AG09319 (cell line): ENCODE measurements around the gene NOL8.

Source experiments
- DNase-seq: peaks from one replicate; pipeline ENCODE4 v3.0.0-alpha.2; 2010; ENCODE audit warnings: low read depth; ENCODE audit errors: extremely low read depth
- CTCF ChIP-seq: IDR thresholded peaks from 2 replicates; pipeline ENCODE4 v1.5.1; 2011; ENCODE audit warnings: low read depth, mild to moderate bottlenecking, inconsistent platforms, low read length, moderate library complexity

Gene NOL8

GRCh38 chr9:92349771-92350739 lies 24.9 kb upstream of the NOL8 start:
- DNase-seq, result peak; percentile 38
- no peak for TF ChIP-seq CTCF

- TF ChIP-seq CTCF, result no peak
- DNase-seq, result no peak
These were observed 20.4 kb upstream of the NOL8 start for GRCh38 chr9:92345582-92345981.

GRCh38 chr9:92342825-92343488 lies 17.8 kb upstream of the NOL8 start:
- peak; percentile 17 for TF ChIP-seq CTCF
- DNase-seq, result no peak

- DNase-seq, result no peak
- no peak for TF ChIP-seq CTCF
These were observed 16.4 kb upstream of the NOL8 start for GRCh38 chr9:92341578-92341977.

- DNase-seq, result no peak
- no peak for TF ChIP-seq CTCF
These were observed 8.1 kb upstream of the NOL8 start for GRCh38 chr9:92333282-92333634.

GRCh38 chr9:92332577-92333281 lies 7.6 kb upstream of the NOL8 start:
- TF ChIP-seq CTCF, result no peak
- DNase-seq, result no peak

GRCh38 chr9:92328225-92328624 lies 3.1 kb upstream of the NOL8 start:
- peak; percentile 27 for DNase-seq
- TF ChIP-seq CTCF, result peak; percentile 44
